PC-9 (cell line): ENCODE results near the gene RHCG. TPM values are rescaled to one million over a fixed set of nuclear protein-coding genes. Genes with fewer than 3 reads are reported as not detected.

Experiments used
- BruUV-seq: library from RNA; stranded (reverse); fragments of 400-500 nt; replicated peaks from 2 replicates; lab custom pipeline; 2021; lab: Mats Ljungman, UMichigan
- CTCF ChIA-PET: fragments of 300-600 bp; sonication (Branson Sonifier 250); formaldehyde crosslinking; loops from one replicate; lab custom pipeline; 2022; ENCODE audit warnings: antibody characterized with exemption; lab: Charles Lee
- POLR2A ChIA-PET: fragments of 300-600 bp; sonication (Branson Sonifier 250); formaldehyde crosslinking; loops from one replicate; lab custom pipeline; 2022; ENCODE audit warnings: antibody characterized with exemption; ENCODE audit not compliant: unreplicated experiment; lab: Charles Lee
- DNase-seq, 2 experiments: peaks; one replicate each; pipeline versions ENCODE4 v3.0.0 to v3.0.0-alpha.2; 2015 to 2022; ENCODE audit warnings: mixed read lengths in 1 of 2
- H2AFZ ChIP-seq: fragments of 200-600 bp; sonication (generic); 2 replicates; pipeline ENCODE4 v1.8.1; 2017; ENCODE audit warnings: antibody characterized with exemption
- H3F3A ChIP-seq: fragments of 200-600 bp; sonication (generic); 2 replicates; pipeline ENCODE4 v1.8.1; 2017; ENCODE audit warnings: antibody characterized with exemption, mild to moderate bottlenecking, low read depth; ENCODE audit not compliant: insufficient read depth
- H3K27ac ChIP-seq: fragments of 200-600 bp; sonication (generic); 2 replicates; pipeline ENCODE4 v1.6.1; 2016; ENCODE audit warnings: mixed run types
- H3K27me3 ChIP-seq: fragments of 200-600 bp; sonication (generic); 2 replicates; pipeline ENCODE4 v1.6.1; 2016; ENCODE audit warnings: low read depth, mixed run types; ENCODE audit not compliant: insufficient read depth
- H3K36me3 ChIP-seq: fragments of 200-600 bp; sonication (generic); 2 replicates; pipeline ENCODE4 v1.6.1; 2016; ENCODE audit warnings: low read depth, mixed run types
- H3K4me1 ChIP-seq: fragments of 200-600 bp; sonication (generic); replicated peaks from 2 replicates; pipeline ENCODE4 v1.6.1; 2016; ENCODE audit warnings: mixed run types; ENCODE audit not compliant: insufficient read depth
- H3K4me2 ChIP-seq: fragments of 200-600 bp; sonication (generic); 2 replicates; pipeline ENCODE4 v1.6.1; 2017; ENCODE audit warnings: mixed run types
- H3K4me3 ChIP-seq: fragments of 200-600 bp; sonication (generic); 2 replicates; pipeline ENCODE4 v1.6.1; 2016; ENCODE audit warnings: mixed run types
- H3K79me2 ChIP-seq: fragments of 200-600 bp; sonication (generic); 2 replicates; pipeline ENCODE4 v1.6.1; 2017; ENCODE audit warnings: low read depth, mixed run types
- H3K9me2 ChIP-seq: fragments of 200-600 bp; sonication (generic); 2 replicates; pipeline ENCODE4 v1.8.1; 2017; ENCODE audit warnings: mild to moderate bottlenecking; ENCODE audit not compliant: insufficient read depth
- H3K9me3 ChIP-seq: fragments of 200-600 bp; sonication (generic); 2 replicates; pipeline ENCODE4 v1.8.1; 2016; ENCODE audit warnings: low read depth; ENCODE audit not compliant: insufficient read depth
- H4K20me1 ChIP-seq: fragments of 200-600 bp; sonication (generic); 2 replicates; pipeline ENCODE4 v1.8.1; 2017; ENCODE audit not compliant: insufficient read depth
- EZH2 ChIP-seq: fragments of 200-600 bp; sonication (generic); IDR thresholded peaks from 2 replicates; pipeline ENCODE4 v1.8.0; 2017; ENCODE audit warnings: antibody characterized with exemption, low read depth
- intact Hi-C: fragments of 100-400 bp; cut with micrococcal nuclease; formaldehyde crosslinking; loops from one replicate; pipeline ENCODE4 v1.10.0; 2022; ENCODE audit not compliant: unreplicated experiment
- total RNA-seq: library from RNA; stranded (reverse); gene quantifications from 2 replicates; pipeline ENCODE4 v1.2.3, GENCODE V29; 2021
- TF ChIP-seq, protein P1 (sequence below): fragments of 200-600 bp; sonication (generic); conservative IDR thresholded peaks from 2 replicates; pipeline ENCODE4 v1.6.1; 2017; ENCODE audit warnings: mixed run types, antibody characterized with exemption, mild to moderate bottlenecking, moderate library complexity

The RHCG gene
- total RNA-seq, 1 experiment from 2014 or later: 0.26 TPM

GRCh38 chr15:89539027-89539426, 42.6 kb upstream of the RHCG start:
- no peak for DNase-seq
- no peak for TF ChIP-seq EZH2
- TF ChIP-seq, protein P1, sequence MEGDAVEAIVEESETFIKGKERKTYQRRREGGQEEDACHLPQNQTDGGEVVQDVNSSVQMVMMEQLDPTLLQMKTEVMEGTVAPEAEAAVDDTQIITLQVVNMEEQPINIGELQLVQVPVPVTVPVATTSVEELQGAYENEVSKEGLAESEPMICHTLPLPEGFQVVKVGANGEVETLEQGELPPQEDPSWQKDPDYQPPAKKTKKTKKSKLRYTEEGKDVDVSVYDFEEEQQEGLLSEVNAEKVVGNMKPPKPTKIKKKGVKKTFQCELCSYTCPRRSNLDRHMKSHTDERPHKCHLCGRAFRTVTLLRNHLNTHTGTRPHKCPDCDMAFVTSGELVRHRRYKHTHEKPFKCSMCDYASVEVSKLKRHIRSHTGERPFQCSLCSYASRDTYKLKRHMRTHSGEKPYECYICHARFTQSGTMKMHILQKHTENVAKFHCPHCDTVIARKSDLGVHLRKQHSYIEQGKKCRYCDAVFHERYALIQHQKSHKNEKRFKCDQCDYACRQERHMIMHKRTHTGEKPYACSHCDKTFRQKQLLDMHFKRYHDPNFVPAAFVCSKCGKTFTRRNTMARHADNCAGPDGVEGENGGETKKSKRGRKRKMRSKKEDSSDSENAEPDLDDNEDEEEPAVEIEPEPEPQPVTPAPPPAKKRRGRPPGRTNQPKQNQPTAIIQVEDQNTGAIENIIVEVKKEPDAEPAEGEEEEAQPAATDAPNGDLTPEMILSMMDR: no peak
- H4K20me1 ChIP-seq: no peaks in the 10 kb centered on the region
- H3K27me3 ChIP-seq: no peaks in the 10 kb centered on the region
- no peaks in the 10 kb centered on the region for H3K4me1 ChIP-seq
- H2AFZ ChIP-seq: no peak overlapping the region
- no TSS peak for BruUV-seq
- no peaks in the 10 kb centered on the region for H3K36me3 ChIP-seq
- H3K4me2 ChIP-seq: no peak overlapping the region
- H3K79me2 ChIP-seq: no peaks in the 10 kb centered on the region
- H3F3A ChIP-seq: no peaks in the 10 kb centered on the region
- H3K9me2 ChIP-seq: no peaks in the 10 kb centered on the region
- CTCF ChIA-PET: no interaction called here
- H3K9me3 ChIP-seq: no peaks in the 10 kb centered on the region
- intact Hi-C loops: no loop called here
- H3K27ac ChIP-seq: no peak overlapping the region
- no peak overlapping the region for H3K4me3 ChIP-seq
- POLR2A ChIA-PET: no interaction called here

DNA sequence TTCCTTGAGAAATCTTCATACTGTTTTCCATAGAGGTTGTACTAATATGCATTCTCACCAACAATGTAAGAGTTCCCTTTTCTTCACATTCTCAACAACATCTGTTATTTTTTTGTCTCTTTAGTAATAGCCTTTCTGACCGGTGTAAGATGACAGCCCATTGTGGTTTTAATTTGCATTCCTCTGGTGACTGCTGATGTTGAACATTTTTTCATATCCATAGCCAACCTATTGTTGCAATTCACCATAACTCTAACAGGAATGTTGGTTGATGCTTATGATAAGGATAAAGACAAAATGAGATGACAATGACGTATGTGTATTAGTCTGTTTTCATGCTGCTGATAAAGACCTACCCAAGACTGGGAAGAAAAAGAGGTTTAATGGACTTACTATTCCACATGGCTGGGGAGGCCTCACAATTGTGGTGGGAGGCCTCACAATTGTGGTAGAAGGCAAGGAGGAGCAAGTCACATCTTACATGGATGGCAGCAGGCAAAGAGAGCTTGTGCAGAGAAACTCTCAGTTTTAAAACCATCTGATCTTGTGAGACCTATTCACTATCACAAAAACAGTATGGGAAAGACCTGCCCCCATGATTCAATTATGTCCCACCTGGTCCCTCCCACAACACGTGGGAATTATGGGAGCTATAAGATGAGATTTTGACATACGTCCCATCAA, 37.6 kb upstream of the RHCG start:
- DNase-seq: no peak
- ChIA-PET CTCF (no interaction called here), POLR2A (no interaction called here)
- no peaks in the 10 kb centered on the region for H3K27me3 ChIP-seq
- no peak overlapping the region for H3K4me2 ChIP-seq
- H3K9me3 ChIP-seq: no peaks in the 10 kb centered on the region
- H3F3A ChIP-seq: peaks cover 4% of the 10 kb centered on the region; the same call in 1 of the 2 replicates
- H3K4me1 ChIP-seq: no peaks in the 10 kb centered on the region
- TF ChIP-seq EZH2: no peak
- TF ChIP-seq, protein P1: no peak
- no peaks in the 10 kb centered on the region for H4K20me1 ChIP-seq
- intact Hi-C loops: no loop called here
- H3K9me2 ChIP-seq: no peaks in the 10 kb centered on the region
- BruUV-seq: no TSS peak
- H3K36me3 ChIP-seq: no peaks in the 10 kb centered on the region
- no peak overlapping the region for H3K4me3 ChIP-seq
- H2AFZ ChIP-seq: no peak overlapping the region
- no peaks in the 10 kb centered on the region for H3K79me2 ChIP-seq
- no peak overlapping the region for H3K27ac ChIP-seq

DNA sequence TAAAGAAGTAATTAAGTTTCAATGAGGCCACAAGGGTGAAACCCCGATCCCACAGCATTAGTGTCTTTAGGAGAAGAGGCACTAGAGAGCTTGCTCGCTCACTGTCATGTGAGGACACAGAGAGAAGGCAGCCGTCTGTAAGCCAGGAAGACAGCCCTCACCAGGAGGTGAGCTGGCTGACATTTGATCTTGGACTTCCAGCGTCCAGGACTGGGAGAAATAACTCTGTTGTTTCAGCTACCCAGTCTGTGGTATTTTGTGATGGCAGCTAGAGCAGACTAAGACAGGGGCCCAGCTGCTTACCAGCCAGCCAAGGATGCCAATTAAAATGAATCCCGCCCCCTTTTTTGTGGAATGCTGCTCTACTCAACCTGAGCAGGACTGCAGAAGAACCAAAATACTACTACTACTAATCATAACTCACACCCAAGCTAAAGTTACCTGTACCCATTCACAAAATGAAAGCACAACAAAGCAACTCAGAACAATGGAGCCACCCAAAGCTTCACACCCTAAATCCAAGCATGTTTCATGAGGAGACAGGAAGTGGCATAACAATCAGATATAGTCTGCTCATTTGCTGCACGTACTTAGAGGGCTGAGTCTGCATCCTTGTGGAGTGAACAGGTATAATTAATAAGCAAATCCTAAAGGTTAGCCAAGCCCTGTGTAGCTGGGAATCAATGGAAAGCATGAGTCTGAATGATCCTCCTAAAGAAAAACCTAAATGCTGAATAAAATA, 35.6 kb upstream of the RHCG start:
- Histone ChIP-seq H2AFZ (no peak overlapping the region), H3K27ac (no peak overlapping the region), H3K79me2 (no peaks in the 10 kb centered on the region), H3K27me3 (no peaks in the 10 kb centered on the region), H3K4me2 (no peak overlapping the region), H3K4me3 (no peak overlapping the region), H3F3A (peaks cover 4% of the 10 kb centered on the region; the same call in 1 of the 2 replicates), H3K4me1 (no peaks in the 10 kb centered on the region), H3K9me3 (no peaks in the 10 kb centered on the region), H3K36me3 (no peaks in the 10 kb centered on the region), H3K9me2 (no peaks in the 10 kb centered on the region), H4K20me1 (no peaks in the 10 kb centered on the region)
- DNase-seq: peak in 1 of 2 experiments; percentile 46
- ChIA-PET CTCF (no interaction called here), POLR2A (no interaction called here)
- TF ChIP-seq EZH2: no peak
- TF ChIP-seq, protein P1: no peak
- no TSS peak for BruUV-seq
- intact Hi-C loops: loop anchor here (1.0 kb wide), 1 partner anchor 36 kb away; the partner anchor contains the start of gene RHCG
